GM18868 (cell line): ENCODE measurements around the gene PIP5K1B.
A peak's percentile ranks its signal among the peaks of the same experiment; 100 is the strongest.

Source experiments
- ATAC-seq: cut with Tn5 transposase; IDR thresholded peaks from one replicate; pipeline ENCODE4 v1.9.1; 2021; ENCODE audit warnings: mild to moderate bottlenecking, moderate library complexity; ENCODE audit not compliant: unreplicated experiment

Gene PIP5K1B

GRCh38 chr9:69016191-69017096 lies 311.4 kb downstream of the PIP5K1B start:
- ATAC-seq: no peak

DNA sequence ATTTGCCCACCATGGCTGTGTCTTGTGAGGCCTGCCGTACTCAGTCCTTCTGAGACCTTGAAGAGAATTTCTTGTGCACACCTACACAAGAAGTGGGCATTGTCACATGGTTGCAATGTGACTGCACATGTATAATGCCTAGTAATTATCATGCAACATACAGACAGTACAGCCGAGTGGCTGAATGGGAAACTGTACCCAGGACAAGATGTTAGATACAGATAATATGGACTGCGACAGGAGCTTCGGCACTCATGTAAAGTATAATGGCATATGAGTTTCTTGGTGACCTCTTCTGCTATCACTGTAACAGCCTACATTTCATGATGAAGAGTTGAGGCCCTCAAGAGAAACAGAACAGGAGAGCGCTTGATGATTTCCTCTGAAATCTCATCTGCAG lies 313.7 kb downstream of the PIP5K1B start:
- ATAC-seq: no peak

- no peak for ATAC-seq
Observed at GRCh38 chr9:69019808-69020207, 314.8 kb downstream of the PIP5K1B start.

DNA sequence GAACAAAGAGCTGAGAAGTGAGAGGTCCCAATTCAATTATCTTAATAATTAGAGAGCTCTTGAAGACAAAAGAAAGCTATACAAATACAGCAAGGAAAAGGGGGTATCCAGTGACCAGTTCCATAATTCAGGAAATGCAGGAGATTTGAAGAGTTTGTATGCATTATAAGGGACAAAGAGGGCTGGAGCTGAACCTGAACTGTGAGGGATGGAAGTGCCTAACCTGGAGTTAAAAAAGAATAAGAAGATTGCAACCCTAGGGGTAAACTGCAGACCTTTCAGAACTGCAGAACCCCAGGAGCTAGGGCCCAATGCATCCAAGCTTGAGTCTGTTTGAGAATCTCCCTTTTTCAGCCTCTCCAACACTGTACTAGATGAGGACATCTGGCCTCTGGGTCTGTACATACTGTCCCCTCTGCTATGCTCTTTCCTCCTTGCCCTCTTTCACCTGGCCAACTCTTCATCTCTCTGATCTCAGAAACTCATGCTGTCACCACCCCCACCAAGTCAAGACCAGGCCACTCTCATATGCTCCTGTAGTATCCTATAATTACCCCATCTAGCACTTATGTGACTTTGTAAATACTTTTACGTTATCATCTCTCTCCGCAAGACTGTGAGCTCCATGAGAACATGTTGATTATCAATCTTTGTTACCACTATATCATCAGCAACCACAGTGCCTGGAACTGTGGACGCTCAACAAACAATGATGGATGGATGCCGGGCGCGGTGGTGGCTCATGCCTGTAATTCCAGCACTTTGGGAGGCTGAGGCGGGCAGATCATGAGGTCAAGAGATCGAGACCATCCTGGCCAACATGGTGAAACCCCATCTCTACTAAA lies 315.5 kb downstream of the PIP5K1B start:
- ATAC-seq: no peak

- ATAC-seq: no peak
Observed at GRCh38 chr9:69023650-69024049, 318.6 kb downstream of the PIP5K1B start.

GRCh38 chr9:69027355-69028097 lies 322.5 kb downstream of the PIP5K1B start:
- peak; percentile 86 for ATAC-seq

DNA sequence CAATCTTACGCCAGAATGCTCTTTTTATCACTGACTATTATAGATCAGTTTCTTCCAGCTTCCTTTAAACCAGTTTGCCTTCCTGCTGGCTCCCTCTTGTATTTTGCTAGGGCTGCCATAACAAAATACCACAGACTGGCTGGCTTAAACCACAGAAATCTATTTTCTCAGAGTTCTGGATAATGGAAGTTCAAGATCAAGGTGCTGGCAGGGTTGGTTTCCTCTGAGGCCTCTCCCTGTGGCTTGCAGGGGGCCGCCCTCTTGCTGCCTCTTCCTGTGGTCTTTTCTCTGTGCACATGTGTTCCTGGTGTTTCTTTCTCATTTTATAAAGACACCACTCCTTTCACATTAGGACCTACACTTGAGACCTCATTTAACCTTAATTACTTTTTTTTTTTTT lies 323.7 kb downstream of the PIP5K1B start:
- no peak for ATAC-seq

GRCh38 chr9:69029535-69029934 lies 324.5 kb downstream of the PIP5K1B start:
- ATAC-seq: no peak

DNA sequence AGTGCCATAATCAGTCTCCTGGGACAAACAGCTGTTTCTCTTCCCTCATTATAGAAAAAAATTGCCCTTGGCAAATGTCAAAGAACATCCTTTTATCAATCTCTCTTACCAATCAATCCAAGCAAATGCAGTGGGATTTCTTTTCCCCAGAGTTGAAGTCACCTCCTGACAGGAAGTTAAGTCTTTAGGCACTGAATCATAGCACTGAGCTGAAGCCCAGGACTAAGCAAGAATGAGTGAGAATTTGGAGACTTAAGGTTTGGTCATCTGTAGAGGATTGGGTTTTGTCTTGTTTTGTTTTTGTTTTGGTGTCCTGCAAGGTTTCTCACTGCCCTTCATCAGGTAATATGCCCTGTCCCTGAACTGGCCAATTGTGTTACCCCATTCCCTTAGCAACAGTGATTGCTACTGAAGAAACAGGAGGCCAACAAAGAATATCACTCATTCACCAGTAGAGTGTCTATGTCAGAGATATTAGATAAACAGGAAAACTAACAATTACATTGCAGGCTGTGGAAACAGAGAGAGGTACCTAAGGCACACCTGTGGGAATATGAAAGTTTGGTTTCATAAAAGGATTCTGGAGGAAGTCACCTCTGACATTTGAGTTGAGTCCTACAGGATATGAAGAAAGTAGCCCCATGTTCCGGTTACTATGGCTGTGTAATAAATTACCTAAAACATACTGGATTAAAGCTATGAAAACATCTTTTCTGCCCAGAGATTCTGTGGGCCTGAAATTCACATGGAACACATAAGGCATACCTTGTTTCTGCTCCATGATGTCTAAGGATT lies 326.0 kb downstream of the PIP5K1B start:
- no peak for ATAC-seq

DNA sequence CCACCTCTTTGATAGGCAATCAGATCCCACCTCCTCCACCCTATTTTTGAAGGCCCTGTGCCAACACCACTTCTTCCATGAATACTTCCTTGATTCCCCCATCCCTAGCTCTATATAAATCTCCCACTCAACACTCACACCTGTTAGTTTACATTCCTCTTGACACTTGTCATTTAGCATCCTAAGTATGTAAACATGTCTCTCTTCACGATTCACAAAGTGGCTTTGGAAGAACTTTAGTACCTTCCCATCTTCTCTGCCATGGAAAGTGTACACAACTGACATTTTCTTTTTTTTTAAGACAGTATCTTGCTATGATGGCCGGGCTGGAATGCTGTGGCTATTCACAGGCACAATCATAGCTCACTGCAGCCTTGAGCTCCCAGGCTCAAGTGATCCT lies 329.0 kb downstream of the PIP5K1B start:
- ATAC-seq: no peak

DNA sequence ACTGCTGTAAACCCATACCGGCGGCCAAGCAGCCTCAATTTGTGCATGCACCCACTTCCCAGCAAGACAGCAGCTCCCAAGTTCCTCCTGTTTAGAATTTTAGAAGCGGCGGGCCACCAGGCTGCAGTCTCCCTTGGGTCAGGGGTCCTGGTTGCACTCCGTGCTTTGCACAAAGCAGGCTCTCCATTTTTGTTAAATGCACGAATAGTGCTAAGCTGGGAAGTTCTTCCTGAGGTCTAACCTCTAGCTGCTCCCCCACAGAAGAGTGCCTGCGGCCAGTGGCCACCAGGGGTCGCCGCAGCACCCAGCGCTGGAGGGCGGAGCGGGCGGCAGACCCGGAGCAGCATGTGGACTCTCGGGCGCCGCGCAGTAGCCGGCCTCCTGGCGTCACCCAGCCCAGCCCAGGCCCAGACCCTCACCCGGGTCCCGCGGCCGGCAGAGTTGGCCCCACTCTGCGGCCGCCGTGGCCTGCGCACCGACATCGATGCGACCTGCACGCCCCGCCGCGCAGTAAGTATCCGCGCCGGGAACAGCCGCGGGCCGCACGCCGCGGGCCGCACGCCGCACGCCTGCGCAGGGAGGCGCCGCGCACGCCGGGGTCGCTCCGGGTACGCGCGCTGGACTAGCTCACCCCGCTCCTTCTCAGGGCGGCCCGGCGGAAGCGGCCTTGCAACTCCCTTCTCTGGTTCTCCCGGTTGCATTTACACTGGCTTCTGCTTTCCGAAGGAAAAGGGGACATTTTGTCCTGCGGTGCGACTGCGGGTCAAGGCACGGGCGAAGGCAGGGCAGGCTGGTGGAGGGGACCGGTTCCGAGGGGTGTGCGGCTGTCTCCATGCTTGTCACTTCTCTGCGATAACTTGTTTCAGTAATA lies 330.6 kb downstream of the PIP5K1B start, which contains the start of gene FXN:
FXN (plus strand) TSS at position 315 of the 871 bp plus-strand sequence; CDS start at position 346, 31 bp downstream.
- ATAC-seq: peak; percentile 96

DNA sequence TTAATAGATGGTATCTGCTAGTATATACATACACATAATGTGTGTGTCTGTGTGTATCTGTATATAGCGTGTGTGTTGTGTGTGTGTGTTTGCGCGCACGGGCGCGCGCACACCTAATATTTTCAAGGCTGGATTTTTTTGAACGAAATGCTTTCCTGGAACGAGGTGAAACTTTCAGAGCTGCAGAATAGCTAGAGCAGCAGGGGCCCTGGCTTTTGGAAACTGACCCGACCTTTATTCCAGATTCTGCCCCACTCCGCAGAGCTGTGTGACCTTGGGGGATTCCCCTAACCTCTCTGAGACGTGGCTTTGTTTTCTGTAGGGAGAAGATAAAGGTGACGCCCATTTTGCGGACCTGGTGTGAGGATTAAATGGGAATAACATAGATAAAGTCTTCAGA lies 331.3 kb downstream of the PIP5K1B start:
- ATAC-seq: no peak

GRCh38 chr9:69036799-69037198 lies 331.8 kb downstream of the PIP5K1B start:
- no peak for ATAC-seq

DNA sequence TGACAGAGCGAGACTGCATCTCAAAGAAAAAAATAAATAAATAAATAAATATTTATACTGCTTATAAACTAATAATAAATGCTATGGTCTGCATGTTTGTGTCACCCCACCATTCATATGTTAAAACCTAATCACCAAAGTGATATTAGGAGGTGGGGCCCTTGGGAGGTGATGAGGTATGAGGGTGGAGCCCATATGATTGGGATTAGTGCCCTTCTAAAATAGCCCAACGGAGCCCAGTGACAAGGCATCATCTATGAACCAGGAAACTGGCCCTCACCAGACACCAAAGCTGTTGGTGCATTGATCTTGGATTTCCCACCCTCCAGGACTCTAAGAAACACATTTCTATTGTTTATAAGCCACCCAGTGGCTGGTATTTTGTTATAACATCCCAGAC lies 335.6 kb downstream of the PIP5K1B start:
- no peak for ATAC-seq

- ATAC-seq: no peak
Observed at GRCh38 chr9:69044240-69045219, 339.5 kb downstream of the PIP5K1B start.

GRCh38 chr9:69045821-69046220 lies 340.8 kb downstream of the PIP5K1B start:
- no peak for ATAC-seq

DNA sequence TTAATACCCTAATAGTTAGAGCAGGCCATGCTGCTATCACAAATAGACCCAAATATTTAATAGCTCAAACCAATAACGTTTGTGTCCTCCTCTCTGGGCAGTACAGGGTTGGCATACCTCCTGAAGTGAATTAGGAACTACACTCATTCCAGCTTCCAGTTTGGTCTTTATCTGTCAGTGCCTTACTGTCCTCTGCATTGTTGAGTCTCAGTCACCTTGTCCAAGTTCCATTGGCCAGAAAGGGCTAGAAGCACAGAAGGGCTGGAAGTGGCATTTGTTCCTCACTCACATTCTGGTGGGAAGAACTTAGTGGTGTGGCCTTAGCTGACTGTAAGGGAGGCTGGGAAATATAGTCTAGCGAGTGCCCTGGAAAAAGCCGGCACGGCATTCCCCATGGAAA lies 341.7 kb downstream of the PIP5K1B start:
- no peak for ATAC-seq

DNA sequence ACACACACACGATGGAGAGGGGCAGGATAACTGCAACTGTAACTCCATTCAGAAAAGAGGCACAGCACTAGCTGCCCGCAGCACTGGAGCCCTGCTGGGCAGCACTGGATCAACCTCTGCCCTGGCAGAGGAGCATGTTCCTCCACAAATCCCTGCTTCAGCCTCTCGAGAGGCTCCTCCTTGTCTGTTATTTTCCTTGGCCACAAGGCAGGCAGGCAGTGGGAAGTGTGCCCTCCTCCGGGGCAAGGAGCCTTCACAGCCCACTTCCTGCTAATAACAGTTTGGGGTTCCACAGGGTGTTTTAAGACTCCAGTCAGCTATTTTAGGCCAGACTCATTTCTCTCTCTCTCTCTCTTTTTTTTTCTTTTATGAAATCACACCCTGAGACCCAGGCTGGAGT lies 342.3 kb downstream of the PIP5K1B start:
- ATAC-seq: no peak
